GM23248 (cell line): ENCODE data around the gene ZNF804B.

Experiments used
- EZH2 ChIP-seq: fragments of 200-600 bp; sonication (generic); IDR thresholded peaks from 2 replicates; pipeline ENCODE4 v1.6.1; 2018; ENCODE audit warnings: antibody characterized with exemption, mild to moderate bottlenecking; ENCODE audit not compliant: insufficient read depth, poor library complexity, severe bottlenecking
- EZH2phosphoT487 ChIP-seq: fragments of 200-600 bp; sonication (generic); IDR thresholded peaks from 2 replicates; pipeline ENCODE4 v1.6.1; 2018; ENCODE audit warnings: antibody characterized with exemption, moderate library complexity, mild to moderate bottlenecking, low read depth; ENCODE audit not compliant: insufficient read depth

DNA sequence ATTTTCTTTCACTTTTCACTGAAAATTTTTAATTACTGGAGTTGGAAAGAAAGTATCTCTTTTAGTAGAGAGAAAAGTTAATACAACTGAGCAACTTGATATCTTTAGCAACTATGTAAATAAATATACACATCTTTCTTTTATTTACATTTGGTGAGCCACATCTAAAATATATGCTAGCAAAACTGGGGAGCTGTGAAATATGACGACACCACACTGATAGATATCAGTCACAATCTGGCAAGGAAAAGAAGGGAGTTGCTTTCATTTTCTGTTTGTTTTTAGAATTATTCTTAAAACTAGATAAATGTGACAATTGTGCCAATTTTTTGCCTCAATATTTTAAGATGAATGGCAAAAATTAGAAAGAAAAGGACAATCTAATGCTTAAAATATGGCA is 2.7 kb upstream of the ZNF804B start:
- TF ChIP-seq EZH2phosphoT487, result no peak
- TF ChIP-seq EZH2, result no peak
